DOHH2 (cell line): ENCODE data around the gene SQSTM1.

Experiments used
- H3F3A ChIP-seq: fragments of 200-600 bp; sonication (generic), shearing (Covaris generic); 2 replicates; pipeline ENCODE4 v1.6.0; 2016; ENCODE audit warnings: antibody characterized with exemption, mild to moderate bottlenecking; ENCODE audit not compliant: control insufficient read depth, insufficient read depth
- H3K27ac ChIP-seq: fragments of 200-600 bp; sonication (generic); 2 replicates; pipeline ENCODE4 v1.5.1; 2014; ENCODE audit warnings: low read depth, mild to moderate bottlenecking, low read length, moderate library complexity
- H3K27me3 ChIP-seq: fragments of 200-600 bp; sonication (generic); 2 replicates; pipeline ENCODE4 v1.6.1; 2014; ENCODE audit warnings: mild to moderate bottlenecking, low read length, mixed read lengths; ENCODE audit not compliant: control insufficient read depth
- H3K36me3 ChIP-seq: fragments of 200-600 bp; sonication (generic); 2 replicates; pipeline ENCODE4 v1.6.1; 2014; ENCODE audit warnings: mild to moderate bottlenecking, low read length, moderate library complexity, mixed read lengths; ENCODE audit not compliant: control insufficient read depth
- H3K4me1 ChIP-seq: fragments of 200-600 bp; sonication (generic); 2 replicates; pipeline ENCODE4 v1.6.1; 2014; ENCODE audit warnings: mild to moderate bottlenecking, low read length, mixed read lengths; ENCODE audit not compliant: control insufficient read depth
- H3K4me2 ChIP-seq: fragments of 200-600 bp; sonication (generic); 2 replicates; pipeline ENCODE4 v1.6.0; 2014; ENCODE audit warnings: mild to moderate bottlenecking, low read length, moderate library complexity
- H3K4me3 ChIP-seq: fragments of 200-600 bp; sonication (generic); 2 replicates; pipeline ENCODE4 v1.5.1; 2014; ENCODE audit warnings: mild to moderate bottlenecking, low read length, mixed read lengths
- H3K79me2 ChIP-seq: fragments of 200-600 bp; sonication (generic); 2 replicates; pipeline ENCODE4 v1.6.1; 2014; ENCODE audit warnings: mild to moderate bottlenecking, low read length, mixed read lengths; ENCODE audit not compliant: control insufficient read depth
- H3K9me2 ChIP-seq: fragments of 200-600 bp; sonication (generic); replicated peaks from 2 replicates; pipeline ENCODE4 v1.6.1; 2014; ENCODE audit warnings: mild to moderate bottlenecking, low read length, mixed read lengths; ENCODE audit not compliant: control insufficient read depth
- H3K9me3 ChIP-seq: fragments of 200-600 bp; sonication (generic); 2 replicates; pipeline ENCODE4 v1.6.1; 2014; ENCODE audit warnings: antibody characterized with exemption, low read length, mixed read lengths; ENCODE audit not compliant: control insufficient read depth, insufficient read depth
- H4K20me1 ChIP-seq: fragments of 200-600 bp; sonication (generic); 2 replicates; pipeline ENCODE4 v1.6.0; 2014; ENCODE audit warnings: low read depth, mild to moderate bottlenecking, antibody characterized with exemption, low read length, moderate library complexity; ENCODE audit not compliant: control insufficient read depth, insufficient read depth
- CTCF ChIP-seq: fragments of 200-600 bp; sonication (generic); IDR thresholded peaks from one replicate; pipeline ENCODE4 v1.5.1; 2014; ENCODE audit warnings: antibody characterized with exemption, mild to moderate bottlenecking, low read depth, low read length; ENCODE audit not compliant: poor library complexity, severe bottlenecking
- EZH2phosphoT487 ChIP-seq: fragments of 200-600 bp; sonication (generic); IDR thresholded peaks from 2 replicates; pipeline ENCODE4 v1.6.1; 2017; ENCODE audit warnings: borderline replicate concordance, mild to moderate bottlenecking, antibody characterized with exemption, low read length, moderate library complexity, mixed read lengths

SQSTM1 gene

GRCh38 chr5:179820127-179820482, 600 bp upstream of the SQSTM1 start:
- Histone ChIP-seq H3K79me2 (peaks cover 27% of the 10 kb centered on the region), H3K4me1 (peaks cover 37% of the 10 kb centered on the region), H3K9me3 (no peaks in the 10 kb centered on the region), H3K27me3 (no peaks in the 10 kb centered on the region), H3K36me3 (peaks cover 29% of the 10 kb centered on the region), H3K4me3 (peak overlapping the region; percentile 75), H3F3A (peaks cover 8% of the 10 kb centered on the region; the same call in 1 of the 2 replicates), H3K9me2 (no peaks in the 10 kb centered on the region), H3K27ac (peak overlapping the region; percentile 64), H3K4me2 (peak overlapping the region; percentile 98), H4K20me1 (peaks cover 12% of the 10 kb centered on the region; the same call in 1 of the 2 replicates)
- TF ChIP-seq CTCF (no peak), EZH2phosphoT487 (no peak)

- Histone ChIP-seq H3K36me3 (peaks cover 42% of the 10 kb centered on the region), H3K27me3 (no peaks in the 10 kb centered on the region), H3F3A (peaks cover 8% of the 10 kb centered on the region; the same call in 1 of the 2 replicates), H4K20me1 (peaks cover 12% of the 10 kb centered on the region; the same call in 1 of the 2 replicates), H3K4me1 (peaks cover 37% of the 10 kb centered on the region), H3K4me3 (peak overlapping the region; percentile 75), H3K9me3 (no peaks in the 10 kb centered on the region), H3K79me2 (peaks cover 27% of the 10 kb centered on the region), H3K27ac (peak overlapping the region; percentile 64), H3K4me2 (peak overlapping the region; percentile 98), H3K9me2 (no peaks in the 10 kb centered on the region)
- no peak for TF ChIP-seq CTCF
- TF ChIP-seq EZH2phosphoT487, result no peak
Observed at GRCh38 chr5:179821298-179822058, 773 bp downstream of the SQSTM1 start.

- no peaks in the 10 kb centered on the region for H3K9me2 ChIP-seq
- peaks cover 37% of the 10 kb centered on the region for H3K4me1 ChIP-seq
- H3F3A ChIP-seq, result peaks cover 8% of the 10 kb centered on the region; the same call in 1 of the 2 replicates
- peak overlapping the region; percentile 75 for H3K4me3 ChIP-seq
- H4K20me1 ChIP-seq, result peaks cover 12% of the 10 kb centered on the region; the same call in 1 of the 2 replicates
- H3K4me2 ChIP-seq, result peak overlapping the region; percentile 98
- peaks cover 27% of the 10 kb centered on the region for H3K79me2 ChIP-seq
- H3K27ac ChIP-seq, result no peak overlapping the region
- no peaks in the 10 kb centered on the region for H3K27me3 ChIP-seq
- H3K36me3 ChIP-seq, result peaks cover 46% of the 10 kb centered on the region
- TF ChIP-seq EZH2phosphoT487 (no peak), CTCF (no peak)
- no peaks in the 10 kb centered on the region for H3K9me3 ChIP-seq
Observed at GRCh38 chr5:179822059-179822432, 1.3 kb downstream of the SQSTM1 start.
